ENCODE results near the gene CXCR1. TPM values are rescaled to one million over a fixed set of nuclear protein-coding genes. Genes with fewer than 3 reads are reported as not detected.

Gene CXCR1
- total and polyA plus RNA-seq, 2 donors (not counting 1 experiment from before 2014, with no cell fraction given) = 0.04 TPM; not detected in 1

DNA sequence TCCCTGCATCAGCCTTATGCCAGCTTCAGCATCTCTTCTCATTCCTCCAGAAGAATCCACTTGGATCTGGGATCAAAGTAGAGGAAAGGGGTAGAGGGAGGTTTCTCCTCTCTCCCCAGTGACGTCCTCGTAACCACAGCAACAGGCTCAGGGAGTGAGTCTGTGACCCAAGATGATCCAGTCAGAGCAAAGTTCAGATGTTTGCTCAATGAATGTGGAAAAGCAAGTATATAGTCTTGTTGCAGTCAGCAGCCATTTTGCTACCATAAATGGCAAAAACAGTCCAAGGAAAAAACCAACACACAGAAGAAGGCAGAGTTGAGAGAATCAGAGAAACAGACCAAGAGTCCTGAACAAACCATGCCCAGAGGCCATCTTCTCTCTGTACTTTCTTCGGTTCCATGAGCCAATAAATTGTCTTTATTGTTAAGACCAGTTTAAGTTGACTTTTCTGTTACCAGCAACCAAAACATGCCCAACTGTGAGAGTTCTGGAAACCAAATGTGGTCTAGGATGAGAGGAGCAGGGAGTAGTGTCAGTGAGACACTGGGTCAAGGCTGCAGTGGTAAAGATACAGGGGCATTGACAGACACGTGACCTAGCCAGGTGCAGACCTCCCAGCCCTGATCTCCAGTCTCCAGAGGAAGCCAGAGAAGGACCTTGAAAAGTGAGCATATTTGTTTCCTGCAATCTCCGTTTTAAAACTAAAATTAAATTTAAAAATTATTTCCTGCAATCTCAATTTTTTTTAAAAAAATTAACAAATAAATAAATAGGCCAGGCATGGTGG, 3.2 kb upstream of the CXCR1 start:
- Histone ChIP-seq H3K36me3 (replicated peaks in 1 of 2; ENCODE audit: control extremely low read depth in 1 of 2, control insufficient read depth in 1 of 2, extremely low read depth in 1 of 2, insufficient read depth in 2 of 2, low read length in 1 of 2) (no peaks in the 10 kb centered on the region), H3K79me2 (ENCODE audit: control insufficient read depth, insufficient read depth, low read length) (no peaks in the 10 kb centered on the region), H2AFZ (ENCODE audit: insufficient read depth, low read depth, low read length, poor library complexity, severe bottlenecking) (no peak overlapping the region), H3K9me3 (ENCODE audit: control extremely low read depth in 1 of 3, control insufficient read depth in 2 of 3, insufficient read depth in 1 of 3, low read length in 2 of 3) (no peaks in the 10 kb centered on the region), H3K4me3 (ENCODE audit: control extremely low read depth in 1 of 5, extremely low read depth in 1 of 5, insufficient read depth in 1 of 5, low read depth in 2 of 5, low read length in 4 of 5) (no peak overlapping the region), H3K27me3 (replicated peaks in 1 of 4; ENCODE audit: control extremely low read depth in 1 of 4, control insufficient read depth in 3 of 4, insufficient read depth in 4 of 4, low read length in 3 of 4) (peaks cover 0 to 9% (median 0%) of the 10 kb centered on the region in 4 experiments), H3K4me1 (ENCODE audit: control insufficient read depth in 2 of 2, insufficient read depth in 2 of 2, low read length in 2 of 2) (peaks cover 13 to 21% of the 10 kb centered on the region in 2 donors), H3K9ac (ENCODE audit: low read length) (no peak overlapping the region), H3K27ac (ENCODE audit: low read length in 2 of 2) (no peak overlapping the region), H4K20me1 (ENCODE audit: control insufficient read depth, insufficient read depth, low read length, poor library complexity, severe bottlenecking) (no peaks in the 10 kb centered on the region), H3K4me2 (replicated peaks; ENCODE audit: low read depth, low read length, poor library complexity, severe bottlenecking) (no peak overlapping the region)
- Mint-ChIP-seq H3K9me3 (ENCODE audit: insufficient read depth) (no peaks in the 10 kb centered on the region), H3K4me1 (peaks cover 24% of the 10 kb centered on the region), H3K27ac (no peak overlapping the region), H3K4me3 (no peak overlapping the region), H3K27me3 (peaks cover 12% of the 10 kb centered on the region)
- intact Hi-C loops (cut with micrococcal nuclease) = loop anchor here (1.0 kb wide), 1 partner anchor 87 kb away; no protein-coding TSS in a partner anchor
- DNase-seq (no peak), ATAC-seq (ENCODE audit: low read depth) (no peak)
- ChIA-PET POLR2A (no interaction called here), CTCF (interaction anchor here (1.3 kb wide), 1 partner anchor 12 kb away, joined by 3 read pairs; no protein-coding TSS in a partner anchor)
- WGBS (ENCODE audit: insufficient coverage) = 88% methylated on average over 1 of the region's 5 CpGs
- TF ChIP-seq EZH2 (IDR thresholded peaks at IDR 0.05; ENCODE audit: borderline replicate concordance, insufficient read depth, low read depth, low read length, poor library complexity, severe bottlenecking) = no peak

DNA sequence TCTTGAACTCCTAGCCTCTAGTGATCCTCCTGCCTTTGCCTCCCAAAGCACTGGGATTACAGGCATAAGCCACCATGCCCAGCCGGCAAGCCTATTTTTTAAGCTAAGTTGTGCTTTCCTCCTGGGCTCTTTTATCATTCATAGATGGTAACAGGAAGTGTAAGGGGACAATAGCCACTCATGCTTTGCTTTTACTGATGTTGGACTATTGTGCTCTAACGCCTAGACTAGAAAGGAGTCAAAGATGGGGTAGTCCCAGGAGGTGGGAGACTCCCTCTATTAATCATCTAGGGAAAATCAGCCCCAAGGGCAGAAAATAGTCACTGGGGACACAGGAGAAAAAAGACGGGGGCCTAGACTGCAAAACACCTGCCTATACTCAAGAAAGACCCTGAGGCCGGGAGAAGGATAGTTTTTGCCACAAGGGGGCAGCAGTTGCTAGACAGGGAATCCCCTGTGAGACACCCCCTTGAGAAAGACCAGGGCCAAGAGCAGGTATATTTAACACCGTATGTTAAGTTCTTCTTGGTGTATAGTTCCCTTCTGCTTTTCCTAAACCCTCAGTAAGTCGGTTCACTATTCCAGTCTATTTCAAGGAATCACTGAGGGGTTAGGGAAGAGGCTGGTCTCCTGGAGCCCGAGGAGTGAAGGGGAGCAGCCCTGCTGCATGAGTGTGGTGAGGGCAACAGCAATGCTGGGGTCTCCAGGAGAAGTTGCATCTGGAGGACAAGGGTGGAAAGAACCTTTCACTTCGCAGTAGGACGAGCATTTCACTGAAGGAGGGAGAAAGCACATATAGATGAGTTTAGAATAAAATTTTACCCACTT, 2.1 kb upstream of the CXCR1 start:
- Mint-ChIP-seq H3K4me3 (no peak overlapping the region), H3K4me1 (peaks cover 24% of the 10 kb centered on the region), H3K9me3 (ENCODE audit: insufficient read depth) (no peaks in the 10 kb centered on the region), H3K27ac (no peak overlapping the region), H3K27me3 (peaks cover 19% of the 10 kb centered on the region)
- Histone ChIP-seq H3K9me3 (ENCODE audit: control extremely low read depth in 1 of 3, control insufficient read depth in 2 of 3, insufficient read depth in 1 of 3, low read length in 2 of 3) (no peaks in the 10 kb centered on the region), H3K36me3 (replicated peaks in 1 of 2; ENCODE audit: control extremely low read depth in 1 of 2, control insufficient read depth in 1 of 2, extremely low read depth in 1 of 2, insufficient read depth in 2 of 2, low read length in 1 of 2) (no peaks in the 10 kb centered on the region), H4K20me1 (ENCODE audit: control insufficient read depth, insufficient read depth, low read length, poor library complexity, severe bottlenecking) (no peaks in the 10 kb centered on the region), H3K4me1 (ENCODE audit: control insufficient read depth in 2 of 2, insufficient read depth in 2 of 2, low read length in 2 of 2) (peaks cover 13 to 21% of the 10 kb centered on the region in 2 donors), H3K9ac (ENCODE audit: low read length) (no peak overlapping the region), H3K27ac (ENCODE audit: low read length in 2 of 2) (no peak overlapping the region), H3K4me3 (ENCODE audit: control extremely low read depth in 1 of 5, extremely low read depth in 1 of 5, insufficient read depth in 1 of 5, low read depth in 2 of 5, low read length in 4 of 5) (no peak overlapping the region), H3K79me2 (ENCODE audit: control insufficient read depth, insufficient read depth, low read length) (no peaks in the 10 kb centered on the region), H3K27me3 (replicated peaks in 1 of 4; ENCODE audit: control extremely low read depth in 1 of 4, control insufficient read depth in 3 of 4, insufficient read depth in 4 of 4, low read length in 3 of 4) (peaks cover 0 to 9% (median 0%) of the 10 kb centered on the region in 4 experiments), H2AFZ (ENCODE audit: insufficient read depth, low read depth, low read length, poor library complexity, severe bottlenecking) (no peak overlapping the region), H3K4me2 (replicated peaks; ENCODE audit: low read depth, low read length, poor library complexity, severe bottlenecking) (no peak overlapping the region)
- no peak for TF ChIP-seq EZH2 (IDR thresholded peaks at IDR 0.05; ENCODE audit: borderline replicate concordance, insufficient read depth, low read depth, low read length, poor library complexity, severe bottlenecking)
- TF ChIP-seq, protein P1, sequence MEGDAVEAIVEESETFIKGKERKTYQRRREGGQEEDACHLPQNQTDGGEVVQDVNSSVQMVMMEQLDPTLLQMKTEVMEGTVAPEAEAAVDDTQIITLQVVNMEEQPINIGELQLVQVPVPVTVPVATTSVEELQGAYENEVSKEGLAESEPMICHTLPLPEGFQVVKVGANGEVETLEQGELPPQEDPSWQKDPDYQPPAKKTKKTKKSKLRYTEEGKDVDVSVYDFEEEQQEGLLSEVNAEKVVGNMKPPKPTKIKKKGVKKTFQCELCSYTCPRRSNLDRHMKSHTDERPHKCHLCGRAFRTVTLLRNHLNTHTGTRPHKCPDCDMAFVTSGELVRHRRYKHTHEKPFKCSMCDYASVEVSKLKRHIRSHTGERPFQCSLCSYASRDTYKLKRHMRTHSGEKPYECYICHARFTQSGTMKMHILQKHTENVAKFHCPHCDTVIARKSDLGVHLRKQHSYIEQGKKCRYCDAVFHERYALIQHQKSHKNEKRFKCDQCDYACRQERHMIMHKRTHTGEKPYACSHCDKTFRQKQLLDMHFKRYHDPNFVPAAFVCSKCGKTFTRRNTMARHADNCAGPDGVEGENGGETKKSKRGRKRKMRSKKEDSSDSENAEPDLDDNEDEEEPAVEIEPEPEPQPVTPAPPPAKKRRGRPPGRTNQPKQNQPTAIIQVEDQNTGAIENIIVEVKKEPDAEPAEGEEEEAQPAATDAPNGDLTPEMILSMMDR (IDR thresholded peaks at IDR 0.05) = peak; percentile 81
- intact Hi-C loops (cut with micrococcal nuclease) = loop anchor here (1.0 kb wide), 1 partner anchor 88 kb away; no protein-coding TSS in a partner anchor
- ChIA-PET CTCF (interaction anchor here (0.6 to 1.9 kb wide), 8 partner anchors 15 to 122 kb away, joined by 3 to 5 read pairs (median 4); partner anchors contain the start of genes AAMP and PNKD), POLR2A (no interaction called here)
- WGBS (ENCODE audit: insufficient coverage) = 60% methylated on average over 2 of the region's 9 CpGs
- ATAC-seq (ENCODE audit: low read depth) (peak; percentile 70), DNase-seq (peak; percentile 79)
